ENCODE results near the gene PIP5K1B.

PIP5K1B gene

GRCh38 chr9:68912561-68912960 lies 207.5 kb downstream of the PIP5K1B start:
- DNase-seq (ENCODE audit: low read depth), result no peak

GRCh38 chr9:68913054-68913453 lies 208.0 kb downstream of the PIP5K1B start:
- DNase-seq (ENCODE audit: low read depth), result no peak

GRCh38 chr9:68914751-68915150 lies 209.7 kb downstream of the PIP5K1B start:
- no peak for DNase-seq (ENCODE audit: low read depth)

GRCh38 chr9:68919661-68920060 lies 214.6 kb downstream of the PIP5K1B start:
- no peak for DNase-seq (ENCODE audit: low read depth)

- DNase-seq (ENCODE audit: low read depth), result no peak
Observed at GRCh38 chr9:68920921-68921320, 215.9 kb downstream of the PIP5K1B start.

- no peak for DNase-seq (ENCODE audit: low read depth)
Observed at GRCh38 chr9:68923480-68923879, 218.4 kb downstream of the PIP5K1B start.

- DNase-seq (ENCODE audit: low read depth), result no peak
Observed at GRCh38 chr9:68925175-68925574, 220.1 kb downstream of the PIP5K1B start.

GRCh38 chr9:68927165-68927564 lies 222.1 kb downstream of the PIP5K1B start:
- no peak for DNase-seq (ENCODE audit: low read depth)

GRCh38 chr9:68931821-68932220 lies 226.8 kb downstream of the PIP5K1B start:
- no peak for DNase-seq (ENCODE audit: low read depth)

GRCh38 chr9:68932458-68932857 lies 227.4 kb downstream of the PIP5K1B start:
- DNase-seq (ENCODE audit: low read depth), result no peak

- DNase-seq (ENCODE audit: low read depth), result no peak
Observed at GRCh38 chr9:68933434-68934328, 228.6 kb downstream of the PIP5K1B start.

GRCh38 chr9:68934329-68934644 lies 229.2 kb downstream of the PIP5K1B start:
- no peak for DNase-seq (ENCODE audit: low read depth)

GRCh38 chr9:68940573-68940972 lies 235.5 kb downstream of the PIP5K1B start:
- DNase-seq (ENCODE audit: low read depth), result no peak

- no peak for DNase-seq (ENCODE audit: low read depth)
Observed at GRCh38 chr9:68941780-68942459, 236.9 kb downstream of the PIP5K1B start.

GRCh38 chr9:68942790-68943189 lies 237.8 kb downstream of the PIP5K1B start:
- DNase-seq (ENCODE audit: low read depth), result no peak

GRCh38 chr9:68947015-68947414 lies 242.0 kb downstream of the PIP5K1B start:
- no peak for DNase-seq (ENCODE audit: low read depth)

- DNase-seq (ENCODE audit: low read depth), result no peak
Observed at GRCh38 chr9:68947842-68948569, 243.0 kb downstream of the PIP5K1B start.

- DNase-seq (ENCODE audit: low read depth), result no peak
Observed at GRCh38 chr9:68949271-68950000, 244.4 kb downstream of the PIP5K1B start.

- no peak for DNase-seq (ENCODE audit: low read depth)
Observed at GRCh38 chr9:68950188-68950587, 245.1 kb downstream of the PIP5K1B start.

- DNase-seq (ENCODE audit: low read depth), result no peak
Observed at GRCh38 chr9:68950689-68951088, 245.6 kb downstream of the PIP5K1B start.

GRCh38 chr9:68951879-68952659 lies 247.0 kb downstream of the PIP5K1B start:
- no peak for DNase-seq (ENCODE audit: low read depth)

Measured in activated T-cell treated with anti-CD3 and anti-CD28 coated beads for 48 hours (primary cell).